ENCODE results near the gene KPNA5.
"Not testable (repeated sequence)": the region's sequence is repeated elsewhere in the genome, so short reads cannot be mapped to it uniquely, and the experiment has no call there.

Gene KPNA5

GRCh38 chr6:116680880-116681672, at the start of gene KPNA5:
KPNA5 (plus strand) TSS chr6:116681211; CDS start chr6:116681335, 124 bp downstream.
- ATAC-seq: peak; percentile 94
- peak within 1 kb of the TSS; percentile 90 to 100 for H3K4me3 Mint-ChIP-seq
- peak within 1 kb of the TSS; percentile 99 to 100 for H3K27ac Mint-ChIP-seq
- H3K4me1 Mint-ChIP-seq: peaks cover 33% of the 10 kb centered on the region
- H3K9me3 Mint-ChIP-seq: peaks cover 0 to 7% of the 10 kb centered on the region in 2 donors
- DNase-seq: peak; percentile 89 to 93
- no peaks in the 10 kb centered on the region for H3K27me3 Mint-ChIP-seq

DNA sequence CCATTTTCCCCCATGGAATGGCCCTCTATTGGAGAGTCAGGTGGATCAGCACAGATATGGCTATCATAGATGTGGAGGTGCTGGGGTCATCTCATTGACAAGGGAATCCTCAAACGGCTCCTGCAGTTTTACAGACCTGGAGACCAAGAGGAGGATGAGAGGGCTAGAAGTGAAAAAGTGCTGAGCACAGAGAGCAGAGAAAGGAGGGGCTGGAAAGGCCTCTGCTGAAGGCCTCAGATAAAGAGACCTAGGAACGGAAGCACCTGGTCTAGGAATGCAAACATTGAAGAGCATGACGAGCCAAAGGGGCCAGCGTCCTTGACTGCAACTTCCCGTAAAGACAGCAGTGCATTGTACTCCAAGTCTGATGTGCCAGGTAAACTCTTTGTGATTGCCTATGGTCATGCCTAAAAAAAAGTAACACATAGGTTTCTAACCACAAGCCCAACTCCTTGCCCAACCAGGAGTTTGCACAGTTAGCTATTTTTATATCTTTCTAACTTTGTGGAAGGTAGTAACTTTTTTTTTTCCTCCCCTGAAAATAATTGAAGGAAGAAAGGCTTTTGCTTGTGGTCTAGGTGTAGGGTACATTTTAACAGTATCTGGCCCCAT, 49.5 kb upstream of the KPNA5 start:
- Mint-ChIP-seq H3K4me1 (no peaks in the 10 kb centered on the region), H3K9me3 (no peaks in the 10 kb centered on the region), H3K4me3 (no peak overlapping the region), H3K27me3 (no peaks in the 10 kb centered on the region), H3K27ac (peak overlapping the region in 1 of 2 donors; percentile 42)
- DNase-seq (no peak), ATAC-seq (no peak)

- no peak overlapping the region for H3K4me3 Mint-ChIP-seq
- DNase-seq (no peak), ATAC-seq (no peak)
- H3K27ac Mint-ChIP-seq: no peak overlapping the region
- H3K27me3 Mint-ChIP-seq: no peaks in the 10 kb centered on the region
- H3K4me1 Mint-ChIP-seq: no peaks in the 10 kb centered on the region
- H3K9me3 Mint-ChIP-seq: no peaks in the 10 kb centered on the region
Observed at GRCh38 chr6:116633685-116634084, 47.3 kb upstream of the KPNA5 start.

GRCh38 chr6:116648156-116648555, 32.9 kb upstream of the KPNA5 start:
- H3K27ac Mint-ChIP-seq: no peak overlapping the region
- DNase-seq (no peak), ATAC-seq (no peak)
- no peaks in the 10 kb centered on the region for H3K9me3 Mint-ChIP-seq
- no peaks in the 10 kb centered on the region for H3K27me3 Mint-ChIP-seq
- H3K4me1 Mint-ChIP-seq: peaks cover 8% of the 10 kb centered on the region
- no peak overlapping the region for H3K4me3 Mint-ChIP-seq

- Mint-ChIP-seq H3K27me3 (no peaks in the 10 kb centered on the region), H3K4me3 (no peak overlapping the region), H3K9me3 (no peaks in the 10 kb centered on the region), H3K27ac (no peak overlapping the region), H3K4me1 (peaks cover 8% of the 10 kb centered on the region)
- ATAC-seq (no peak), DNase-seq (no peak)
Observed at GRCh38 chr6:116649129-116649528, 31.9 kb upstream of the KPNA5 start.

DNA sequence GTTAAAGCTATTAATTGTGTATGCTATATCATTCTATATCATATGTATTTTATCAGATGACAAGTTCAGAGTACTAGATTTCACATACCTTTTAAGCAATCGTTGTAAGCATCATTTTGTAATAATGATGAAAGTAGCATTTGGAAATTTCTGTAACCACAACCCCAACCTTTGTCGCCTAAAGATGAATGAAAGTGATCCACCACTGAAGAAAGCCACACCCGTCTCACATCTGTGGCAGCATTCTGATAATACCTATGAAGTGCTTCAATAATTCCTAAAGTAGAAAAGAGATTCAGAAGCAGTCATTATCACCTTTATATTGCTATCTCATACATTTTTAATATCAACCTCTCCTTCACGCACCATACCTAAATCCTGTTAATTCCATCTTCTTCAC, 29.1 kb upstream of the KPNA5 start:
- H3K4me3 Mint-ChIP-seq: no peak overlapping the region
- ATAC-seq (peak; percentile 86), DNase-seq (no peak)
- no peaks in the 10 kb centered on the region for H3K27me3 Mint-ChIP-seq
- no peaks in the 10 kb centered on the region for H3K9me3 Mint-ChIP-seq
- H3K27ac Mint-ChIP-seq: peak overlapping the region in 1 of 2 donors; percentile 80
- H3K4me1 Mint-ChIP-seq: peaks cover 8% of the 10 kb centered on the region

DNA sequence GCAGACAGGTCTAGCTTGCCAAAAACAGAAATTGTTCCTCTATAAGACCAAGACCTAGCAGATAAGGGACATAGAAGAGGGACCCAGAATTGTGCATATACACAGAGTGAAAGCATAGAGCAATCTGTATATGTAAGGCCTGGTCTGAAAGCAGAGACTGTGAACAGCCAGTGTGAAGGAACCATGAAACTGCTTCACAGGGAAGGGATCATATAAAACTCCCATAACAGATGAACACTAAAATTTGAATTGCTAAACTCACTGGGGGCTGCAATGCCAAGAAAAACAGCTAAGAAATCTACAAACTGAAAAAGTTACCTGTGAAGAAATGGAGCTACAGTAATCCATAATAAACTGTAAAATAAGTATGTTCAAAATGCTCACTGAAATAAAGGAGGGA, 19.4 kb upstream of the KPNA5 start:
- H3K4me3 Mint-ChIP-seq: no peak overlapping the region
- H3K9me3 Mint-ChIP-seq: no peaks in the 10 kb centered on the region
- ATAC-seq (no peak), DNase-seq (no peak)
- peaks cover 39% of the 10 kb centered on the region for H3K4me1 Mint-ChIP-seq
- H3K27ac Mint-ChIP-seq: peak overlapping the region in 1 of 2 donors; percentile 29
- H3K27me3 Mint-ChIP-seq: no peaks in the 10 kb centered on the region

- peak overlapping the region in 1 of 2 donors; percentile 86 for H3K27ac Mint-ChIP-seq
- peak; percentile 97 for ATAC-seq
- no peaks in the 10 kb centered on the region for H3K9me3 Mint-ChIP-seq
- DNase-seq: no peak
- no peaks in the 10 kb centered on the region for H3K27me3 Mint-ChIP-seq
- H3K4me1 Mint-ChIP-seq: peaks cover 45% of the 10 kb centered on the region
- H3K4me3 Mint-ChIP-seq: peak overlapping the region in 1 of 2 donors; percentile 53
Observed at GRCh38 chr6:116662202-116662601, 18.8 kb upstream of the KPNA5 start.

DNA sequence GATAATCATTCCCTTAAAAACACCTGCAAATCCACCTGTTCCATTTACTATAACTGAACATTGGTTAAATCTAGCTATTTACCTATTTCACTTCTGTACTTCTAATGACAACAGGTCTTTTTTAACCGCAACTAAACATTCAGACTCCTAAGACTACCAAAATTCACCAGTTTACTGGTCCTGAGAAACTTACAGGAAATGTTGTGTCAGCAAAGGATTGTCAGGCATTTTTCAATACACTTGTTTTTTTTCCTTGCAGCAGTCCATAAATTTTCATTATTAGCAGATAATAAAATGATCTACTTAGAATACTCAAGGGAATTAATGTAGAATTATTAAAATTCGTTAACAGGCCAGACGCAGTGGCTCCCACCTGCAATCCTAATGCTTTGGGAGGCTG, 17.7 kb upstream of the KPNA5 start:
- ATAC-seq: no peak
- peak overlapping the region in 1 of 2 donors; percentile 86 for H3K27ac Mint-ChIP-seq
- peak overlapping the region in 1 of 2 donors; percentile 53 for H3K4me3 Mint-ChIP-seq
- peaks cover 45% of the 10 kb centered on the region for H3K4me1 Mint-ChIP-seq
- H3K9me3 Mint-ChIP-seq: no peaks in the 10 kb centered on the region
- H3K27me3 Mint-ChIP-seq: no peaks in the 10 kb centered on the region
- no peak for DNase-seq

DNA sequence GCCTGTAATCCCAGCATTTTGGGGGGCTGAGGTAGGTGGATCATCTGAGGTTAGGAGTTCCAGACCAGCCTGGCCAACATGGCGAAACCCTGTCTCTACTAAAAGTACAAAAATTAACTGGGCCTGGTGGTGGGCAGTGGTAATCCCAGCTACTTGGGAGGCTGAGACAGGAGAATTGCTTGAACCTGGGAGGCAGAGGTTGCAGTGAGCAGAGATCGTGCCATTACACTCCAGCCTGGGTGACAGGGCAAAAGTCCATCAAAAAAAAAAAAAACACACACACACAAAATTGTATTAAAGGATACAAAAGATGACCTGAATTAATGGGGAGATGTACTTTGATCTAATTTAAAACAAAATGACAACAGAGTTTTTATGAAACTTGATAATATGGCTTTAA, 16.8 kb upstream of the KPNA5 start:
- H3K4me3 Mint-ChIP-seq: peak overlapping the region; percentile 51 to 59
- not testable (repeated sequence) for H3K9me3 Mint-ChIP-seq, ATAC-seq, DNase-seq, H3K27me3 Mint-ChIP-seq
- H3K4me1 Mint-ChIP-seq: peaks cover 45% of the 10 kb centered on the region
- H3K27ac Mint-ChIP-seq: peak overlapping the region in 1 of 2 donors; percentile 30

- ATAC-seq (no peak), DNase-seq (no peak)
- Mint-ChIP-seq H3K4me1 (peaks cover 45% of the 10 kb centered on the region), H3K27ac (peak overlapping the region in 1 of 2 donors; percentile 84), H3K27me3 (no peaks in the 10 kb centered on the region), H3K4me3 (peak overlapping the region; percentile 65 to 68), H3K9me3 (no peaks in the 10 kb centered on the region)
Observed at GRCh38 chr6:116665464-116665863, 15.5 kb upstream of the KPNA5 start.

- Mint-ChIP-seq H3K27me3 (peaks cover 2% of the 10 kb centered on the region), H3K9me3 (no peaks in the 10 kb centered on the region), H3K4me3 (peak overlapping the region; percentile 79 to 97), H3K4me1 (peaks cover 38% of the 10 kb centered on the region), H3K27ac (peak overlapping the region; percentile 79 to 84)
- DNase-seq (no peak), ATAC-seq (peak; percentile 42)
Observed at GRCh38 chr6:116666869-116667268, 14.1 kb upstream of the KPNA5 start.

DNA sequence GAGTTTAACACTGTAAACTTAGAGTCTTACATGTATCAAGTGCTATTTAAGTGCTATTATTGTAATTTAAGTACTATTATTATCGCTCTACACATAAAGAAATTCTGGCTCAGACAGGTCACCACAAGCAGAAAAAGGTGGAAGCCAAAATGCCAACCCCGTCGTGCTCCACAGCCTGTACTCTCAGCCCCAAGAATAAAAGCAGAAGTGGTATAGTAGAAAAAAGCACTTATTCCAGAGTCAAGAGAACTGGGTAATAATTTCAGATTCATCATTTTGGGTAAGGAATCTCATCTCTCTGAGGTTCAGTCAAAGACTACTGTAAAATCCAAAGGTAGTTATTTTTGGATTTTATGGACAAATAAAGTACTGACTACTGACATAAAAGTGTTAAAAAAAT, 13.4 kb upstream of the KPNA5 start:
- no peaks in the 10 kb centered on the region for H3K9me3 Mint-ChIP-seq
- H3K4me1 Mint-ChIP-seq: peaks cover 30% of the 10 kb centered on the region
- DNase-seq (no peak), ATAC-seq (no peak)
- H3K4me3 Mint-ChIP-seq: peak overlapping the region; percentile 95 to 97
- H3K27ac Mint-ChIP-seq: peak overlapping the region; percentile 93 to 99
- peaks cover 10% of the 10 kb centered on the region for H3K27me3 Mint-ChIP-seq

DNA sequence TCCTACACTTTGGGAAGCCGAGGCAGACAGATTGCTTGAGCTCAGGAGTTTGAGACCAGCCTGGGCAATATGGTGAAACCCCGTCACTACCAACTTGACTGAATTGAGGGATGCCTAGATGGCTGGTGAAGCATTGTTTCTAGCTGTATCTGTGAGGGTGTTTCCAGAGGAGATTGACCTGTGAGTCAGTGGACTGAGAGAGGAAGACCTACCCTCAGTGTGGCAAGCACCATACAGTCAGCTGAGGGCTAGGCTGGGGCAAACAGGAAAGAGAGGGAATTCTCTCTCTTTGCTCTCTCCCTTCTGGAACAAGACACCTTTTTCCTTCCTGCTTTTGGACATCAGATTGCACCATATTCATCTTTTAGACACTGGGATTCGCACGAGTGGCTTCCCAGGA, 8.7 kb upstream of the KPNA5 start:
- no peak overlapping the region for H3K27ac Mint-ChIP-seq
- no peak overlapping the region for H3K4me3 Mint-ChIP-seq
- H3K27me3 Mint-ChIP-seq: peaks cover 10% of the 10 kb centered on the region
- DNase-seq (no peak), ATAC-seq (no peak)
- H3K4me1 Mint-ChIP-seq: peaks cover 4% of the 10 kb centered on the region
- no peaks in the 10 kb centered on the region for H3K9me3 Mint-ChIP-seq

DNA sequence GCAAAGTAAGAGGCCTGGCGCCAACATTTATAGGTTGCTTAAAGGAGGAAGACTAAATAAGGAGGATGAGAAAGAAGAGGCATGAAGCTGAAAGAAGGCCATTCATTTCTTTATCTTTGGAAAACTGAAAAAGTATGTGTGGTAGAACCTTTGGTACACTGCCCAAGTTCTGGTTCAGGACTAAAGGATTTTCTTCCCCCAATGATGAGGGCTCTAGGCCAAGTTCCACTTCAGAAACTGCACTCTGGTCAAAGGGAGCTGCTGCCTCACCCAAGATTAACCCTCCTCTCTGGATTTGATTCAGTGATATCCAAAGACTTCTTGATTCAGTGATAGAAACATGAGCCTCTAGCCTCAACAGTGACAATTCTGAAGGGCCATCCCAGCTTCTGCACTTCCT, 5.0 kb upstream of the KPNA5 start:
- no peaks in the 10 kb centered on the region for H3K9me3 Mint-ChIP-seq
- H3K27ac Mint-ChIP-seq: no peak overlapping the region
- no peak for DNase-seq
- H3K27me3 Mint-ChIP-seq: peaks cover 10% of the 10 kb centered on the region
- H3K4me3 Mint-ChIP-seq: no peak overlapping the region
- no peak for ATAC-seq
- H3K4me1 Mint-ChIP-seq: peaks cover 20% of the 10 kb centered on the region

DNA sequence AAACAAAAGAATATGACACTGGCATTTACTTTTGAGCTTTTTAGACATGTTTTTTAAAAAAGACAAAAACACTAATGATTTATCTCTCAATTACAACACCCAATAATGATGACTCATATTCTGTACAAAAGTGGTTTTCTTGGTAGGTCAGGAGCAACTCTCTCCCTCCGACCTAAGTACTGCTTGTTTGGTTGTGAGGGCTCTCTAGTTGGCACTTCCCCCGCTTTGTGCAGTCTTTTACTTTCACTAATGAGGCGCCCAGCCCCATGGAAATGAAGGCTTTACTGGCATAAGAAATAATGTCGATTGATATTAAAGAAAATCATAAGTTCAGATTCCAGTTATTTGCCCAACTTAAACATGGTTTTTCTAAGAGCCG, 1.3 kb downstream of the KPNA5 start:
- Mint-ChIP-seq H3K27ac (peak overlapping the region; percentile 93 to 94), H3K4me3 (peak overlapping the region; percentile 90 to 100), H3K9me3 (peaks cover 0 to 7% of the 10 kb centered on the region in 2 donors), H3K4me1 (peaks cover 45% of the 10 kb centered on the region), H3K27me3 (no peaks in the 10 kb centered on the region)
- peak; percentile 33 to 64 for DNase-seq
- peak; percentile 70 for ATAC-seq

Measured in stimulated activated naive CD8-positive, alpha-beta T cell treated with anti-CD3 and anti-CD28 coated beads, Interleukin-15, amount 100 ng/mL, for 72 hours (primary cell).